ENCODE data around the gene CELSR1.
"Not testable (repeated sequence)": the region's sequence is repeated elsewhere in the genome, so short reads cannot be mapped to it uniquely, and the experiment has no call there.

Gene CELSR1

DNA sequence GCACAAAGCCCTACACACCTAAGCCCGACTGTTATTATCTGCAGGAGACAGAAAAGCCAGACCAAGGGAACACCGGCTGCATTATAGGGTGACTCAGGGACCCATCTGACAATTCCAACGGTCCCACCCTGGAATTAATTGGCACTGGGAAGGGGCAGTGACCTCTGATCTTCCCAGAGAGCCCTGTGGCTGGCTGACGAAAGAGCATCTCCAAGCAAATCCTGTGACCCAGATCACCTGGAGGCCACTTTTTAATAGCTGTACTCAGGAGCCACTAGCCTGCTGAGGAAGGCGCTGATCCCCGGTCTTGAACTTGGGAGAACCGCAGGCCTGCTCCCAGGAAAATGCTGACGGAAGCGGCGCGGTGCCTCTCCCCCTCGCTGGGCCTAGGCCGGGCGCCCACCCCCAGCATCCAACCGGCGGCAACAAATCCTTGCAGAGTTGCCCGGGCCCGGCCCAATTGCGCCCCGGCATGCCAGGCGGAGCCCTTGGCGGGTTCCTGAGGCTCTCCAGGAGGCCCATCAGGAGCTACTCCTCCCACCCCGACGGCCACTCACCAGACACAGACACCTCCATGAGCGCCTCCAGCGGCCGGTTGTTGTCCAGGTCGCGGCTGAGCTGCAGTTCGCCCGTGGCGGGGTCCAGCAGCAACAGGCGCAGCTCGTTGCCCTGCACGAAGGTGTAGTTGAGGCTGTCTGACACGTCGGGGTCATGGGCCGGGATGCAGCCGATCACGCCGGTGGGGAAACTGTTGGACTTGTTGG is 4.2 kb downstream of the CELSR1 start:
- no peak for DNase-seq

DNA sequence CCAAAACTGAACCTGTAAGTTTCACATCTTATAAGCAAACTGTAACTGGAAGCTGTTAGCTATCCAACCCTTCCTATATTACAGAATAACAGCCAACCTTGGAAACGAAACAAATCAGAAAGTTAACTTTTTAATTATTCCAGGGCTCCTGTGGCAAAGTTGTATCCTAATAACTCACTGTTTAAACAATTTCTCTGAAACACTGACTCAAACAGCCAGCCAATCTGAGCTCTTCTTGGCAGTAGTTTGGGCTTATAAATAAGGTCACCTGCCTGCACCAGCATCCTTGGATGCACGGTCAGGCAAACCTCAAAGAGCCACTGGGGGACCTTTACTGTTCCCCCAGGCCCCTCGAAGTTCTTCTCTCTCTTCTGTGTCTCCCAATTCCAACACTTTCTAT is 5.0 kb downstream of the CELSR1 start:
- no peak for DNase-seq

DNA sequence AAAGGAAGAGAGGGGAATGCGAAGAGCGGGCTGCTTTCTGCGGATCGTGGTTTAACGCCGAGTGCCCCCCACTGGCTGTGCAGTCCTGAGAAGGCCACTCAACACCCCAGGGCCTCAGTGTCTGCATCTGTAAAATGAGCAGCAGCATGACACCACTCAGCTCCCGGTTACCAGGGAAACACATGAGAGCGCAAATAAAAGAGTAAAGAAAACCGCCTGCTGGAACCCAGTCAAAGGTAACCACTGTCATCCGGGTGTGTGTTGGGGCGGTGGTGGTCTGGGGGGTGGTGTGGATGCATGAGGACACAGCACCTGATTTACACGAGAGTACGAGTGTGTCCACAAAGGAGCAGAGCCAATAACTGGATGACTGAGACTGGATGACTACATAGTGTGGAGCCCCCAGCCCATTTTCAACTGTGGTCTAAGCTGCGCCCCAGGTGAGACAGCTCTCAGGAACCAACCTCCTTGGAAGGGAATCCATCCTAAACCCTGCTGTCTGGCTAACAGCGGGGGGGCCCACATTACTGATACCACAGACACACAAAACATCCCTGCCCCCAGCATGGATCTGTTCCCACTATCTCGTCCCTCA is 5.7 kb downstream of the CELSR1 start:
- no peak for DNase-seq

DNA sequence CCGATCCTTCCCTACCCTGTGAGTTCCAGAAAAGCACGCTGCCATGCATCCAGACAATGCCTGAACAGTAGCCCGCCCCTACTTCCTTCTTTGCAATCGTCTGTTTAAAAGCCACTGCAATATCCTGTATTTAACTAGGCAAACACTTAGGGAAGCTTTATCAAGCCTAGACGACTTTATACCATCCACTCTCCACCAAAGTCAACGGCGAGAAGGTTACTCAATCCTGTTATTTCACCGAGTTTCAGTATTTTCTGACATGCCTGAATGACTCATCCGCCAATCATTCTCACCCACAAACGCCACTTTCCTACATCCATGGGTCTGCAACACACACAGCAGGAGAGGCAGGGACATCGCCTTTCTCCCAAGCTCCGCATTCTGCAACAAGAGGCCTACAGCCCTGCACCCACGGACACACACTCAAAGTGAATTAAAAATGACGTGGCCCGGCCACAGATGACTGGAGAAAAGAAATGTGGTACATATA is 9.3 kb downstream of the CELSR1 start:
- DNase-seq, result no peak

DNA sequence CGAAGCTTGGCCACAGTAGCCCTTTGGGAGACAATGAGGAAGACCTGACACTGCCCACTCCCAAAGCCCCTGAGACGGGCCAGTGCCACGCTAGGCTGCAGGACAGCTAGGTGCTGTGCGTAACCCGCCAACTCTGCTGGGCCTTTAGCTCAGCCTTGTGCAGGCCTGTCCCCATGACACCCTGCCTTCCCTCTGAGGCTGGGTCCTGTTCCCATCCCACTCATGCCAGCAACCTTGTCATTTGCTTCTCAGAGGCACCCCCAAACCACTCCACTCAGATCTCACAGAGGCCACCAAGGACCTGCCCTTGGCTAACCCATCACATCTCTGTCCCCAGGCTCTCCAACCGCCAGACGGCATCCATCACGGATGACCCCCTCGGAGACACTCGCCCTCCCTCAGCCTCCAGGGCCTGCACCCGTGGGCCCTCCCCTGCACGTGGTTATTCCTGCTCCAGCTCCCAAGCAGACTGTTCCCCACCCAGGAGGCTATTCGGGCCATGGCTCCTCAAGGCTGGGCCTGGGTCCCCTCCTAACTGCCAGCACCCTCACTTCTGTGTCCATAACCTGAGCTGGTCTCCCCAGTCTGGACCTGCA is 11.1 kb downstream of the CELSR1 start:
- no peak for DNase-seq

DNA sequence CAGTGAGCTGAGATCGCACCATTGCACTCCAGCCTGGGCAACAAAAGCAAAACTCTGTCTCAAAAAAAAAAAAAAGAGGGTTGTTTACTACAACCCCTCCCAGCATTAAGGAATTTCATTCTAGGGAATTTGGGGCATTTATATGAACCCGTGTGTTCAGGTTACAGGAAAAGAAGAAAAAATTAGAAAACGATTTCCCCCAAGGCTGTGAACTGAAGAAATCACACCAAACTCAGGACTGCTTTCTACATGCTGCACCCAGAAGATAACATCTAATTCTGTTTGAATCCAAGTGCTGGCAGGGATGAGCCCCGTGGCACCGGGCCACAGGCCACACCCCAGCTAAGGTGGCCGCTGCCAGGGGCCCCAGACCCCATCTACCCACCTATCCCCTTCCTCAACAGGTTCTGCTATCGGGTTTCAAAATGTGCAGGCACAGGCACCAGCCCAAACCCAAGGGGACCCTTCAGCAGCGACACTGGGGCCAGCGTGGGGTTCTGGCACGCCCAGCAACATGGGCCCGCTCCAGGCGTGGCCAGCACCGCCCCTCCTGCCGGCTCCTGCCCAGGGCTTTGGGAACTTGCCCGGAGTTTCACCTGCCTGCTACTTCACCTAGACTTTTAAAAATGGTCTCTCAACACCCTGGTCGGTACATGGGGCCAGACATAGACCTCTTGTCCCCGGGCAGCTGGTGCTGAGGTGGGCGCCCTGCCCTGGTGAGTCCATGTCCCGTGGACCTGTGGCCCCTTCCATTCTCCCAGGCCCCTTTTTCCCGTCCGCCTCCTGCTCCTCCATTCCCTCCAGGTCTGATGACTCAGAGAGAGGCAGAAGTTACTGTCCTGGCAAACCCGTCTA is 11.8 kb downstream of the CELSR1 start:
- DNase-seq, result no peak

DNA sequence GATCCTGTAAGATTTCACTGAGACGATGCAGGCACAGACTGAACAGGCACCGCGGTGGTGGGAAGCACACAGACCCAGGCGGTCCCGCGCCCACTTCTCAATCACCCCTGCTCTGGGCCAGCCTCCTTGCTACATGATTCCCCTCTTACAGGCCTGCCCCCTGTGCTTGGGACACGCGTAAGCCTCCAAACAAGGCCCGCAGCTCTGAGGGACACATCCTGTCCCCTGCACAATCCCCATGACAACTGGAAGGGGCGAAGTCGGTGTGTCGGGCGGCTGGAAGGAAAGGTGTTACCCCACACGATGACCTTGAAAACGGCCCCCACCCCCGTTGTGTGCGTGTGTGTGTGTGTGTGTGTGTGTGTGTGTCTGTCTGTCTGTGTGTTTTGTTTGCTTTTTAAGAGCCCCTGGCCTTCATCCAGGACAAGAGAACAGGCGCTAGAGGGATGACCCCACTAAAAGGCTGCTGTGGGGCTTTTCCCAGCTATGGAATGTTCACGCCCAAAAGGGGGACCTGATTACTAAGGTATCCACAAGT is 13.1 kb downstream of the CELSR1 start:
- no peak for DNase-seq

DNA sequence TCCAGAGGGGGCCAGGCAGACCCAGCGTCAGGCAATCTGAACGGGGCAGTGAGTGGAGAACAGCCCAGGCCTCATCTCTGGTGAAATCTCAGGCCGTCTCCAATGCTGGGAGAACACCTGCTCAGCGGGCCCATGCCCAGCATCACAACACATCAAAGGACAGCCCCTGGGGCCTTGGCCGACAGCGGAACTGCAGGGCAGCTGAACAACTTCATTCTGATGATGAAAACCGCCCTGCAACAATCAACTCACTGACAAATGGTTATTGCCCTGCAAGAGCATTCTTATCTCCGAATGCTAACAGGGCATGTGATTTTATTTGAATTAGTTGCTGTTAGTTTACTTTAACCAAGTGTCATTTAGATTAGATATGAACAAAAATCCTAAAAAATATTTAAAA is 14.6 kb downstream of the CELSR1 start:
- no peak for DNase-seq

DNA sequence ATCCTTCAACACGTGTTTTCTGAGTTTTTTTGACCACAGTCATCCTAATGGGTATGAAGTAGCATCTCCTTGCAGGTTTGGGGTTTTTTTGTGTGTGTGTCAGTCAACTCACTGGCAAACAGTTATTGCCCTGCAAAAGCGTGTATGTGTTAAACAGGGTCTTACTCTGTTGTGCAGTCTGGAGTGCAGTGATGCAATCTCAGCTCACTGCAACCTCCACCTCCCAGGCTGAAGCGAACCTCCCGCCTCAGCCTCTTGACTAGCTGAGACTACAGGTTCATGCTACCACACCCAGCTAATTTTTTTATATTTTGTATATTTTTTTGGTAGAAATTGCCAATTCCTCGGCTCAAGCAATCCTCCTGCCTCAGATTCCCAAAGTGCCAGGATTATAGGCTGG is 15.4 kb downstream of the CELSR1 start:
- no peak for DNase-seq

DNA sequence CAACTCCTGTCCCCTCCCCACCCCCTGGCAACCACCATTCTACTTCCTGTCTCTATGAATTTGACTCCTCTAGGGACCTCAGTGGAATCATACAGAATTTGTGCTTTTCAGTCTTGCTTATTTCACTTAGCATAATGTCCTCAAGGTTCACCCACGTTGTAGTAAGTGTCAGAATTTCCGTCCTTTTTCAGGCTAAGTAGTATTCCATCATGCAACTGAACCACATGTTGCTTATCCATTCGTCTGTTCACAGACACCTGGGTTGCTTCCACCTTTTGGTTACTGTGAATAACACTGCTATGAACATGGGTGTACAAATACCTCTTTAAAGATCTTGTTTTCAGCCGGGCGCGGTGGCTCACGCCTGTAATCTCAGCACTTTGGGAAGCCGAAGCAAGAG is 16.5 kb downstream of the CELSR1 start:
- DNase-seq, result no peak

DNA sequence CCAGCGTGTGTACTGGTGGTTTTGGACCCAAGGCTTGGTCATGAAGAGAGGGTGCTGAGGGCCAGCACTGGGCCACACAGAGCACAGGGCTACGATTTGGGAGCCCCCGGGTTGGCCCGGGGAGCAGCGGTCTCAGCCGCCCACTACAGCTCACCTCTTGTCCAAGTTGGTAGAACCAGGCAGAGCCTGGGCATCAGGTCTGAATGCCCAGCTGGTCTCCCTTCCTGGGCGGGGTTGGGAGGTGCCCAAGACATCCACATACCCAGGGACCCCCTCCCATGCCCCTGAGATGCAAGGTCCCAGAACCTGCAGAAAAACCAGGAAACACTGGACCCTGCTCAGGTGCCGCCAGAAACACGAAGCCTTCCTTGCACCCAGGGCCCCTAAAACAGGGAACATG is 18.0 kb downstream of the CELSR1 start:
- DNase-seq, result no peak

DNA sequence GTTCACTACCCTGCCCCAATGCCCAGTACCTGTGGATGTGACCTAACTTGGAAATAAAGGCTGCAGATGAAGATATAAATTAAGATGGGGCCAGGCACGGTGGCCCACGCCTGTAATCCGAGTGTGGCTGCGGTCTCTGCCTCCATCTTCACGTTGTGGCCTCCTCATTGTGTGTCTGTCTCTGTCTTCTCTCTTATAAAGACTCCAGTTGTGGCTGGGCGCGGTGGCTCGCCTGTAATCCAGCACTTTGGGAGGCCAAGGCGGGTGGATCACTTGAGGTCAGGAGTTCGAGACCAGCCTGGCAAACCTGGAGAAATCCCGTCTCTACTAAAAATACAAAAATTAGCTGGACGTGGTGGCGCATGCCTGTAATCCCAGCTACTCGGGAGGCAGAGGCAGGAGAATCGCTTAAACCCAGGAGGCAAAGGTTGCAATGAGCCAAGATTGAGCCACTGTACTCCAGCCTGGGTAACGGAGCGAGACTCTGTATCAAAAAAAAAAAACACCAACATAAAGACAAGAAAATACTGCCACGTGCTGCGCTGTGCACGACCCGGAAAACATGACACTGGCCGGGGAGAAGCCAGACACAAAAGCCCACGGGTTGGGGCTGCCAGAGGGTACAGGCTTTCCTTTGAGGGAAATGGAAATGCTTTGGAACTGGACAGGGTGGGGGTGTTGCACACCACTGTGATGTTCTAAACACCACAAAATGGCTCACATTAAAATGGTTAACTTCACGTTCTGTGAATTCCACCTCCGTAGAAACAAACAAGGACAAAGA is 18.7 kb downstream of the CELSR1 start:
- no peak for DNase-seq

DNA sequence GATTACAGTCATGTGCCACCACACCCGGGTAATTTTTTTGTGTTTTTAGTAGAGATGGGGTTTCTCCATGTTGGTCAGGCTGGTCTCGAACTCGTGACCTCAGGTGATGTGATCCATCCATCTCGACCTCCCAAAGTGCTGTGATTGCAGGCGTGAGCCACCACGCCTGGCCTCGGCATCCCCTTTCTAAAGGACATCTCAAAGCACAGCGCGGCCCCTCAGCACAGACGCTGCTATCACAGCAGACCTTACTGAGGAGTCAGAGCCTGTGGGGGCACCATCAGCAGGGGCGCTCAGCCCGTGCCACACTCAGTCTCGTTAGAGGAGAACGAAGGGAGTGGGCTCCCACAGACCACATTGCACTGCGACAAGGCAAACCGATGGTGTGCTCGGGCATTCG is 19.4 kb downstream of the CELSR1 start:
- DNase-seq, result no peak

DNA sequence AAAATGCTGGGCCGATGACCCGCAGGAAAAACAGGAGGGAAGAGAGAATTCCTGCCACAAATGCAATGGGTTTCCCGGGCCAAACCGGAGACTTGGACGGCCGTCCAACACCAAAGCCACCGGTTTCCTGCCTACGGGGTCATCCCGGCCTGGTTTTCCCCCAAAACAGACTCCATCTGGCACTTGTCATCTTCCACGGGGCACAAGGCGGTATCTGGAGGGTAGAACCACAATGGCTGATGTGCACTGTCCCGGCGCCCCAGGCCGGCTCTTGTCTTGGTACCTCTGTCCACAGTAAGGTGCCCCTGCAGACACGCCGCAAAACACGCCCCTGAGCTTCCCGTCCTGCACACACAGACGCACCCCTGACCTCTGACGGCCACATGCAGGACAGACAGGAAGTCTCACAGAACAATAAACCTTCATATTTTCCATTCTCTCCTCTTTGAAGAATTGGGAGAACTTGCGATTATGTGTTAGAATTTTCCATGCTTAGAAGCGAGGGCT is 20.1 kb downstream of the CELSR1 start:
- no peak for DNase-seq

DNA sequence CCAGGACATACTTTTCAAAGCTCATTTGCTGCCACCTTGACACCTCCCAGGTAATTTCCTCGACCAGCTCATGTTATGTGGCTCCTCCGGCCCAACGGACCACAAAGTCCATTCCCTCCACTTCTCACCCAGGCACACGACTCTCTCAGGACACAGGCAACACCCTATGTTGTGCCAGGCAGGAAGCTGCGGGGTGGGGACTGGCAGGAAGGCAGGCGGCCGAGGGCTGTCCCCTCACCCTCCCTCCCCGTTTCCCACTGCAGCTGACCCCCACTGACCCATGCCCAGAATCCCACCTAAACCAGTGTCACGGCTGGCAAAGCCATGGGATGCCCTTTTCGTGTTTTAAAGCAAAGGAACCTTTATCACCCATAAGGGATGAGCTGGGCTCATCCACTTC is 20.8 kb downstream of the CELSR1 start:
- DNase-seq, result no peak

DNA sequence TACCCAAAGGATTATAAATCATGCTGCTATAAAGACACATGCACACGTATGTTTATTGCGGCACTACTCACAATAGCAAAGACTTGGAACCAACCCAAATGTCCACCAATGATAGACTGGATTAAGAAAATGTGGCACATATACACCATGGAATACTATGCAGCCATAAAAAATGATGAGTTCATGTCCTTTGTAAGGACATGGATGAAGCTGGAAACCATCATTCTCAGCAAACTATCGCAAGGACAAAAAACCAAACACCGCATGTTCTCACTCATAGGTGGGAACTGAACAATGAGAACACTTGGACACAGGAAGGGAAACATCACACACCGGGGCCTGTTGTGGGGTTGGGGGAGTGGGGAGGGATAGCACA is 21.3 kb downstream of the CELSR1 start:
- DNase-seq, result not testable (repeated sequence)

DNA sequence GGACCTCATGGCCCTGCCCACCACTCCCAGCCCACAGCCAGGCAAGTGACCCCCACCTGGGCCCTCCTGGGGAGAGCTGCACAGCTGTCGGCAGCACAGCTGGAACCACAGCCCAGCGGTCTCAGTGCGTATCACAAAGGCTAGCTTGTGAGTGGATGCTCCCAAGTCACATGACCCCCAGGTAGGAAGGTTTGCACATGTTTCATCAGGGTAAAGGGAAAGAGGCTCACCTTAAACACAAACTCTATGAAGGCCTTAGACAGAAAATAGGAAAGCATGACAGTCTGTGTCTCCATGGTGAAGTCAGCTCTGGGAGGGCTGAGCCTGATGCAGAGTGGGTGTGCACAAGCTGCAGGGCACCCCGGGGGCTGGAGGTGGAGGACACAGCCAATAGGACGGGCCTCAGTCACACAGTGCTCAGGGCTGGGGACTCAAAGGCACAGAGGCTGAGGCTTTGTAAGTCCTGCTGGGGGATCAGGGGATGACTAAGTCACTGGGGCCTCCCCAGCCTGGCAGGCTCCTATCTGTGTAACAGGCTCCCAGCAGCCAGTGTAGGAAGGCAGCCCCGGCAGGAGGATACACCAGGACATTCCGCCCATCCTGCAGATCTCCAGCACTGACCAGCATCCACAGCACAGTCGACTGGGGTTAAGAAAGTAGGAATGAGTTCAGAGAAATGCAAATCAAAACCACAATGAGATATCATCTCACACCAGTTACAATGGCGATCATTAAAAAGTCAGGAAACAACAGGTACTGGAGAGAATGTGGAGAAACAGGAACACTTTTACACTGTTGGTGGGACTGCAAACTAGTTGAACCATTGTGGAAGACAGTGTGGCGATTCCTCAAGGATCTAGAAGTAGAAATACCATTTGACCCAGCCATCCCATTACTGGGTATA is 22.0 kb downstream of the CELSR1 start:
- DNase-seq, result no peak

DNA sequence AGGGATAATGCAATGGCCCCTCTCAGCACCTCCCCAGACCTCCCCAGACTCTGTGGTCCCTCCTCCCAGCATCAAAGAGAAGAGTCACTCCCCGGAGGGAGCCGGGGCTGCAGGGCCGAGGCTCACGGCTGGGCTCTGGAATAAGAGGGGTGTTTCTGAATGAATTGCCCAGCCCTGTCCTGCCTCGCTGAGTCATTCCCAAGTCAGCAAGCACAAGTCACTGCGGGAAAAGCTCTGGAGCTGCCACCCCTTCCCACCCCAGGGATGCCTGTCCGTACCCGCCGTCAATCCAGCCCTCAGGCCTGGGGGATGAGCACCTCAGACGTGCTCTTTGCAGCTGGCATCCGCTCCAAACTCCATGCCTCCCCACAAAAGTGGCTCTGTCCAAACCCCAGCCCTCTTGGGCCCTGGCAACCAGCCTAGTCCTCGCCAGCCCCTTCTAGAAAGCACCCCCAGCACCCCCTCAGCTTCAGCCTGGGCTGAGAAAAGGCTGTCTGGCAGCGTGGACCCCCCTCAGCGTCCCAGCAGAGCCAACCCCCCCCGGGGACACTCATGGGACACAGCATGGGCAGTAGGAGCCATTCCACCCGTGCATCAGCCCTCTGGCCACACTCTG is 22.7 kb downstream of the CELSR1 start:
- DNase-seq, result no peak

DNA sequence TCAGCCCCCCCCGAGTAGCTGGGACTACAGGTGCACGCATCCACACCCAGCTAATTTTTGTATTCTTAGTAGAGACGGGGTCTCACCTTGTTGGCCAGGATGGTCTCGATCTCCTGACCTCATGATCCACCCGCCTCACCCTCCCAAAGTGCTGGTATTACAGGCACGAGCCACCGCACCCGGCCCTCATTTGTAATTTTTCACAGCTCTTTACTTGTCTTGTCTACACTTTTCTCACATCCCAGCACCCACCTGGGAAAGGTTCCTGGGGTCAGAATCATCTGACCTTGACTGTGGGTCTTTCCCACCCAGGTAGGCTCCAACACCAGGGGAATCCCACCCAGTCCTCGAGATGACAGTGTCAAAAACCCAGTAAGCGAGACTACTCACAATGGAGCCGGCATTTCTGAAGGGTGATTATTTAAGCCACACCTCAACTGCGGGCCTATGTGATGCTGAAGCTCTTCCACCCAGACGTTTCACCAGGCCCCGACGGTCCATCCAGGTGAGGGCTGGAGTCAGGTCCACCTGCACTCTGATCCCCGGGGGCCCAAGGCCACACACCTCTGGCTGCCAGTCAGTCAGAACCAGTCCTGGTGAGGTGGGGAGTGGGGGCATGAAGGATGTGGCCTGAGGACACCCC is 23.4 kb downstream of the CELSR1 start:
- DNase-seq, result no peak

DNA sequence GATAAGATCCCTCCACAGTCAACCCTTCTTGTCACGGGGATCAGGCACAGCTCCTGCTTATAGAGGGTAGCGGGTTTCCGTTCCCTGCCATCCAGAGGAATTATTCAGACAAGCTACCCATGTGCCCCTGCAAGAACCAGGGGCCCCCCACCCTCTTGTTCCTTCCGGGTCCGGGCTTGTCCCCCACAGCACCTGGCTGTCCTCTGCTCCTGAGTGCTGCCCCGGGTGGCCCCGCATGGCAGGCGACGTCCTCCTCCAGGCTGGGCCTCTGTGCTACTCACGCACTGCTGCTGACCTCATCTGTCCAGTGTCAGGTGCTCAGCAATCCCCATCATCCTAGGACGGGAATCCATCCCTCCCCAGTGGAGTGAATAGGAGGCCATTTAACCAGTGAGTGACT is 24.7 kb downstream of the CELSR1 start:
- no peak for DNase-seq

All from cortex of kidney (tissue), 1 donor.